Measurements from ENCODE around the gene C6orf89. TPM values are rescaled to one million over a fixed set of nuclear protein-coding genes. Genes with fewer than 3 reads are reported as not detected.
A peak's percentile ranks its signal among the peaks of the same experiment; 100 is the strongest.

The C6orf89 gene
- total RNA-seq, 3 donors from 2014 or later = 27.2 to 27.7 (median 27.4) TPM

- Mint-ChIP-seq H3K4me1 (ENCODE audit: low read depth) (peaks cover 41% of the 10 kb centered on the region), H3K36me3 (ENCODE audit: insufficient read depth) (peaks cover 20% of the 10 kb centered on the region), H3K27me3 (ENCODE audit: low read depth) (no peaks in the 10 kb centered on the region), H3K4me3 (no peak overlapping the region), H3K9me3 (no peaks in the 10 kb centered on the region)
- ATAC-seq (peak; percentile 39 to 41), DNase-seq (no peak)
Measured at GRCh38 chr6:36963451-36964290, 77.9 kb downstream of the C6orf89 start.

- H3K9me3 Mint-ChIP-seq = no peaks in the 10 kb centered on the region
- DNase-seq (no peak), ATAC-seq (no peak)
- peaks cover 41% of the 10 kb centered on the region for H3K4me1 Mint-ChIP-seq (ENCODE audit: low read depth)
- H3K4me3 Mint-ChIP-seq = no peak overlapping the region
- H3K36me3 Mint-ChIP-seq (ENCODE audit: insufficient read depth) = peaks cover 22% of the 10 kb centered on the region
- no peaks in the 10 kb centered on the region for H3K27me3 Mint-ChIP-seq (ENCODE audit: low read depth)
Measured at GRCh38 chr6:36964349-36964748, 78.6 kb downstream of the C6orf89 start.

- Mint-ChIP-seq H3K36me3 (ENCODE audit: insufficient read depth) (peaks cover 26% of the 10 kb centered on the region), H3K27me3 (ENCODE audit: low read depth) (no peaks in the 10 kb centered on the region), H3K9me3 (no peaks in the 10 kb centered on the region), H3K4me1 (ENCODE audit: low read depth) (peaks cover 40% of the 10 kb centered on the region), H3K4me3 (no peak overlapping the region)
- ATAC-seq (no peak), DNase-seq (no peak)
Measured at GRCh38 chr6:36964908-36965307, 79.2 kb downstream of the C6orf89 start.

- no peak for ATAC-seq
- Mint-ChIP-seq H3K27me3 (ENCODE audit: low read depth) (no peaks in the 10 kb centered on the region), H3K4me1 (ENCODE audit: low read depth) (peaks cover 33% of the 10 kb centered on the region), H3K9me3 (no peaks in the 10 kb centered on the region), H3K4me3 (no peak overlapping the region), H3K36me3 (ENCODE audit: insufficient read depth) (peaks cover 31% of the 10 kb centered on the region)
- no peak for DNase-seq
Measured at GRCh38 chr6:36967301-36967700, 81.5 kb downstream of the C6orf89 start.

- Mint-ChIP-seq H3K4me3 (no peak overlapping the region), H3K4me1 (ENCODE audit: low read depth) (peaks cover 28% of the 10 kb centered on the region), H3K9me3 (no peaks in the 10 kb centered on the region), H3K27me3 (ENCODE audit: low read depth) (no peaks in the 10 kb centered on the region), H3K36me3 (ENCODE audit: insufficient read depth) (peaks cover 34% of the 10 kb centered on the region)
- ATAC-seq (no peak), DNase-seq (no peak)
Measured at GRCh38 chr6:36967757-36968156, 82.0 kb downstream of the C6orf89 start.

- Mint-ChIP-seq H3K9me3 (no peaks in the 10 kb centered on the region), H3K36me3 (ENCODE audit: insufficient read depth) (peaks cover 35% of the 10 kb centered on the region), H3K4me3 (no peak overlapping the region)
Measured at GRCh38 chr6:36968266-36968977, 82.7 kb downstream of the C6orf89 start.

GRCh38 chr6:36969240-36969691 lies 83.5 kb downstream of the C6orf89 start:
- H3K4me3 Mint-ChIP-seq = no peak overlapping the region
- H3K36me3 Mint-ChIP-seq (ENCODE audit: insufficient read depth) = peaks cover 35% of the 10 kb centered on the region
- H3K27me3 Mint-ChIP-seq (ENCODE audit: low read depth) = no peaks in the 10 kb centered on the region
- no peaks in the 10 kb centered on the region for H3K9me3 Mint-ChIP-seq
- DNase-seq (no peak), ATAC-seq (no peak)
- peaks cover 13% of the 10 kb centered on the region for H3K4me1 Mint-ChIP-seq (ENCODE audit: low read depth)

More at GRCh38 chr6:36968266-36968977, 82.7 kb downstream of the C6orf89 start:
- H3K27me3 Mint-ChIP-seq (ENCODE audit: low read depth) = no peaks in the 10 kb centered on the region
- DNase-seq = no peak
- no peak for ATAC-seq
- peaks cover 22% of the 10 kb centered on the region for H3K4me1 Mint-ChIP-seq (ENCODE audit: low read depth)

- no peak for DNase-seq
- no peak for ATAC-seq
- H3K9me3 Mint-ChIP-seq = no peaks in the 10 kb centered on the region
- peaks cover 40% of the 10 kb centered on the region for H3K36me3 Mint-ChIP-seq (ENCODE audit: insufficient read depth)
- no peaks in the 10 kb centered on the region for H3K27me3 Mint-ChIP-seq (ENCODE audit: low read depth)
- no peak overlapping the region for H3K4me3 Mint-ChIP-seq
- peaks cover 4% of the 10 kb centered on the region for H3K4me1 Mint-ChIP-seq (ENCODE audit: low read depth)
Measured at GRCh38 chr6:36969988-36970891, 84.5 kb downstream of the C6orf89 start.

- Mint-ChIP-seq H3K9me3 (no peaks in the 10 kb centered on the region), H3K4me3 (no peak overlapping the region), H3K4me1 (ENCODE audit: low read depth) (no peaks in the 10 kb centered on the region), H3K27me3 (ENCODE audit: low read depth) (no peaks in the 10 kb centered on the region), H3K36me3 (ENCODE audit: insufficient read depth) (peaks cover 41% of the 10 kb centered on the region)
- ATAC-seq (no peak), DNase-seq (no peak)
Measured at GRCh38 chr6:36970892-36971842, 85.4 kb downstream of the C6orf89 start.

GRCh38 chr6:36971921-36972673 lies 86.3 kb downstream of the C6orf89 start:
- no peak overlapping the region for H3K4me3 Mint-ChIP-seq
- H3K27me3 Mint-ChIP-seq (ENCODE audit: low read depth) = no peaks in the 10 kb centered on the region
- no peak for ATAC-seq
- H3K36me3 Mint-ChIP-seq (ENCODE audit: insufficient read depth) = peaks cover 33% of the 10 kb centered on the region
- no peaks in the 10 kb centered on the region for H3K4me1 Mint-ChIP-seq (ENCODE audit: low read depth)
- H3K9me3 Mint-ChIP-seq = no peaks in the 10 kb centered on the region
- DNase-seq = no peak

- DNase-seq (no peak), ATAC-seq (no peak)
- Mint-ChIP-seq H3K9me3 (no peaks in the 10 kb centered on the region), H3K27me3 (ENCODE audit: low read depth) (no peaks in the 10 kb centered on the region), H3K4me3 (no peak overlapping the region), H3K4me1 (ENCODE audit: low read depth) (no peaks in the 10 kb centered on the region), H3K36me3 (ENCODE audit: insufficient read depth) (peaks cover 34% of the 10 kb centered on the region)
Measured at GRCh38 chr6:36973190-36973589, 87.4 kb downstream of the C6orf89 start.

- Mint-ChIP-seq H3K36me3 (ENCODE audit: insufficient read depth) (peaks cover 29% of the 10 kb centered on the region), H3K4me1 (ENCODE audit: low read depth) (no peaks in the 10 kb centered on the region), H3K9me3 (no peaks in the 10 kb centered on the region), H3K27me3 (ENCODE audit: low read depth) (no peaks in the 10 kb centered on the region), H3K4me3 (no peak overlapping the region)
- DNase-seq = no peak
- no peak for ATAC-seq
Measured at GRCh38 chr6:36973647-36974046, 87.9 kb downstream of the C6orf89 start.

All from activated T-cell treated with anti-CD3 and anti-CD28 coated beads, Interleukin-2, amount 50 U/mL, for 4 hours (primary cell).